Measurements from ENCODE around the gene ATP1A4.

ATP1A4 gene

GRCh38 chr1:160177667-160178066 is 26.3 kb downstream of the ATP1A4 start:
- DNase-seq (ENCODE audit: low spot score) = no peak

- no peak for DNase-seq (ENCODE audit: low spot score)
Measured at GRCh38 chr1:160178731-160179130, 27.3 kb downstream of the ATP1A4 start.

- no peak for DNase-seq (ENCODE audit: low spot score)
Measured at GRCh38 chr1:160179336-160179735, 27.9 kb downstream of the ATP1A4 start.

DNA sequence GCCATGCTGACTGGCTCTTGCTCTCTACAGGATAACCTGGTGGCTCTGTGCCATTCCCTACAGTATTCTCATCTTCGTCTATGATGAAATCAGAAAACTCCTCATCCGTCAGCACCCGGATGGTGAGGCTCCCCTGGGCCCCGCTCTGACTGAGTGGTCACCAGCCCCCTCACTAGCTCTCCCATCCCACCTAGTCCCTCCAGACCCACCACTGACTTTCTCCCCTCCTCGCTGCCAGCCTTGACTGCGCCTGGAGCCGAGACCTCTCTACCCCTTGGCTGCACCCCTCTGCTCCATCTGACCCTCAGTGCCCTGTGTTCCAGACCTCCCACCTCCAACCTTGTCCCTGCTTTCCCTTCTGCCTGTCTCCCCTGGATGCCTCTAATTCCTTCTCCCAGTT is 34.8 kb downstream of the ATP1A4 start:
- no peak for DNase-seq (ENCODE audit: low spot score)

- no peak for DNase-seq (ENCODE audit: low spot score)
Measured at GRCh38 chr1:160186729-160187128, 35.3 kb downstream of the ATP1A4 start.

- no peak for DNase-seq (ENCODE audit: low spot score)
Measured at GRCh38 chr1:160187407-160187806, 36.0 kb downstream of the ATP1A4 start.

DNA sequence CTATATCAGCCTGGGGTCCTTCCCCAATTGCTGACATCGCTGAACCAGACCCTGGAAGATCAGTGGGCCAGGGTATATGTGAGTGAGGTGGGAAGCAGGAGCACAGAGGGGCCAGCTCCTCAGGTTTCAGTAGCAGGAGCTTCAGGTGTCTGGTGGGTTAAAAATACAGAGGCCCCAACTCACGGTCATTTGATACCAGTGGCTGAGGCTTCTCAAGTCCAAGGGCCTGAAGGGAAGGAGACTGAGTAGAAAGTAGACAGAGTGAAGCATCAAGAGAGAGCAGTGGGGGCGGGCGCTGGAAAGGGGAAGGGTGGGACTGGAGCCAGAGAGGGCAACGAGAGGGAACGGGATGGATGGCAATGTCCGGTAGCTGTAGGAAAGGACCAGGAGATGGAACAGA is 36.9 kb downstream of the ATP1A4 start:
- DNase-seq (ENCODE audit: low spot score) = no peak

DNA sequence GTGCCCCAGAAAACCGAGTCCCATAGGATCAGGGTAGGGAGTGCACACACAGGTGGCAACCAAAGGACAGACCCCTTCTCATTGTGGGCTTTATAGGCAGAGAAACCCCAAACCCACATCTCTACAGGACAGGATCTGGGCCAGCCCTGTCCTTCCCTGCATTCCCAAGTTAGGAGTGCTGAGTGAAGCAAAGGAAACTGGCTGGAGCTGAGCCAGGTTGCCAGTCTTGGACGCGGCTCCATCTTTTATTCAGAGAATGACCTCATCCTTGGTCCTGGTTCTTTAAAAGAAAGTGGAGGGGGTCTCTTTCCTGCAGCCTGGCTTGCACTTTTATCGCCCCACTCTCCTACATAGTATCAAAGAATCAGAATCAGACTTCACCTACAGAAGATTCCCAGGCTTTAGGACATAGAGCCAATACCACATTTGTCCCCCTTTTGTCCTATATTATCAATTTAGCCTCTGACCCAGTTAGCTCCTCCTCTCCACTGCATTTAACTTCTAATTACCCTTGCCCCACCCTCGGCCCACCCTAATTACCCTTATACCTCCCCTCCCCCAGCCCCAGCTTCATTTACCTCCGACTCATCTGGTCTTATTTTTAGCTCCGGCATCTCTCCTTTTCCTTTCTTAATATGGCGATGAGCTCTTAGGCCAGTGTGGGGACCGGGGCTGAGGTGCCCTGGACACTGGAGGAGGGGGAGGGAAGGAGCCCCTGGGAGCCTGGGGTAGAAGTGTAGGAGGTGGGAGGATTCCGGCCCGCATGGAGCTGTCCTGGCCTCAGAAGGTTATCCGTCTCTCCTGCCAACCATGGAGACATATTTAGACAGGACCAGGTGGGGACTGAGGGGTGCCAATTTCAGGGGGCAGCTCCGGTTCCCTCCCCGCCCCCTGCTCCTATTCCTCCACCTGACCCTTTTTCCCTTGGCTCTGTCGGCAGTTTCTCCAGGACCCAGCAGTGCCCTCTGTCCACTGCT is 38.5 kb downstream of the ATP1A4 start, which contains the start of gene CASQ1:
TSS of gene CASQ1 (plus strand) at position 927 of the 977 bp plus-strand sequence. CDS start 177 bp downstream, outside the sequence.
- DNase-seq (ENCODE audit: low spot score) = peak; percentile 57

GRCh38 chr1:160191756-160192155 is 40.4 kb downstream of the ATP1A4 start:
- DNase-seq (ENCODE audit: low spot score) = no peak

- no peak for DNase-seq (ENCODE audit: low spot score)
Measured at GRCh38 chr1:160192234-160192633, 40.8 kb downstream of the ATP1A4 start.

DNA sequence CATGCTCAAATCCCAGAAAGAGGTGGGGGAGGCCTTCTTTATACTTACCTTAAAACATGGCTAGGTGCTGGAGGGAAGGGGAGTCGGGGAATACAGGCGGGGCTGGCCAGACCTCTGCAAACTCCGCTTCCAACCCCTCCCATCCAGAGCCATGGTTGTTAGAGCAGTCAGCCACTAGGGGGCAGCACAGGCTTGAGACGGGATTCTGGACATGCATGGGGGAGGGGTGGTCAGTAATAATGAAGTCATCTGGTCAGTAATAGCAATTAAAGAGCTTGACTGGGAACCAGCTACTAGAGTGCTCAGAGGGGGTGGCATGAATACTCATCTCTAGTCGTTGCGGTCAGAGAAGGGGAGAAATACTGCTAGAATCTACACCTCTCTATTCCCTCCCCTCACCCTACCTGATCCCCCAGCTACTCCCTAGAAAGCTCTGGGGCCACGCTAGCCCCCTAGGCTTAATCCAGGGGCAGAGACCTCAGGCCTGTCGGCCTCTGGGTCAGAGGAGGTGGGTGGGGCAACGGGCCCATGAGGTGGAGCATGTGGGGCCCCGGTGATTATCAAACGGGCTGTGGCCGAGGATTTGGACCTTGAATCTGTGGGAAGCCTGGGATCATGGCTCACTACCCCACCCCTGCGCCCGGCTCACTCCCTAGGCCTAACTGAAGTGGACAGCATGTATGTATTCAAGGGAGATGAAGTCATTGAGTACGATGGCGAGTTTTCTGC is 41.9 kb downstream of the ATP1A4 start:
- DNase-seq (ENCODE audit: low spot score) = peak; percentile 86

- DNase-seq (ENCODE audit: low spot score) = no peak
Measured at GRCh38 chr1:160193832-160194736, 42.7 kb downstream of the ATP1A4 start.

- no peak for DNase-seq (ENCODE audit: low spot score)
Measured at GRCh38 chr1:160194737-160195059, 43.3 kb downstream of the ATP1A4 start.

DNA sequence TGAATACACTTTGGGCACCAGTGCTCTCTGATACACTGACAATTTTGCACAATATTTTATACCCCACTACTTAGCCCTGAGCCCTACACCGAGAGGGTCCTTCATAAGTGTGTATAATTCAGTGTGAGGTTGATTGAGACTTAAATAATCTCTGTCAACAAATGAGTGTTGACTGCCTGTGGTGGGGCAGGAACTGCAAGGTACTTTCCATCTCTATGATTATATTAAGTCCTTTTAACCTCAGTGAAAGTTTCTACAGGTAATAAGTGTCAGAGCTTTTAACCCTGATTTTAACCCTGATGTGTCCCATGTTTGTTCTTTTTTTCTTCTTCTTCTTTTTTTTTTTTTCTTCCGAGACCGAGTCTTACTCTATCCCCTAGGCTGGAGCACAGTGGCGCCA is 44.7 kb downstream of the ATP1A4 start:
- DNase-seq (ENCODE audit: low spot score) = no peak

GRCh38 chr1:160197231-160197630 is 45.8 kb downstream of the ATP1A4 start:
- DNase-seq (ENCODE audit: low spot score) = no peak

- DNase-seq (ENCODE audit: low spot score) = no peak
Measured at GRCh38 chr1:160200786-160201185, 49.4 kb downstream of the ATP1A4 start.

GRCh38 chr1:160204526-160205241 is 53.3 kb downstream of the ATP1A4 start:
- DNase-seq (ENCODE audit: low spot score) = no peak

DNA sequence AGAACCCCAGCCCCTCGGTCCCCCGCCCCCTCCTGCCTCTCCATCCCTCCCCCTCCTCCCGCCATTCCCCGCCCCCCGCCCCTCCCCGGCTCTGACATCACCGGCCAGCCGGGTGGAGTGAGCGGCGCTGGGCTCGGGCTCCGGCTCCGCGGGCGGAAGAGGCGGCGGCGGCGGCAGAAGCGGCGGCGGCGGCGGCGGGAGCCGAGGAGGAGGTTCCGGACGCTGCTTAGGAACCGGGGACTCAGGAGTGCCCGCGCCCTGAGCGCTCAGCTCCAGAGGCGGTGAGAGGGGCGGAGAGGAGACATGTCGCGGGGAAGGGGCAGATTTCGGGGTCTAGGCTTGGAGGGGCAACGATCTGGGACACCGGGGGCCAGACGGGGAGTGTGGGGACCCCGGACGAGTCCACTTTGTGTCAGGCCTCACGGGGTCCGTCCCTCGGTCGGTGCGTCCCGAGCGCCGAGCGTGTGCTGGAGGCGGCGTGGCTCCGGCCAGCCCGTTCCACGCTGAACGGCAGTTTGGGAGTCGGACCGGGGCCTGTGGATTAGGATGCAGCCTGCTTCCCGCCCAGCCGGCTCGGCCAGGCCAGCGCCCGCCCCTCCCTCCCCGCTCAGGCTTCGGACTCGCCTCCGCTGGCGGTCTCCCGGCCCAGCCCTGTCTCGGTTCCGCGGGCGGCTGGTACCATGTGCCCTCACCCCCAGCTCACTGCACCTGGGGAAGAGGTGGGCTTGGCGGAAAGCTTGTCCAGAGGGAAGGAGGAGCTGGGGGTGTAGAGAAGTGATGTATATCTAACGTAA is 54.0 kb downstream of the ATP1A4 start, which contains the start of gene PEA15:
TSS of gene PEA15 (plus strand) at position 143 of the 794 bp plus-strand sequence. CDS start 6,161 bp downstream, outside the sequence.
- DNase-seq (ENCODE audit: low spot score) = peak; percentile 94

GRCh38 chr1:160206036-160206389 is 54.6 kb downstream of the ATP1A4 start:
- peak; percentile 73 for DNase-seq (ENCODE audit: low spot score)

DNA sequence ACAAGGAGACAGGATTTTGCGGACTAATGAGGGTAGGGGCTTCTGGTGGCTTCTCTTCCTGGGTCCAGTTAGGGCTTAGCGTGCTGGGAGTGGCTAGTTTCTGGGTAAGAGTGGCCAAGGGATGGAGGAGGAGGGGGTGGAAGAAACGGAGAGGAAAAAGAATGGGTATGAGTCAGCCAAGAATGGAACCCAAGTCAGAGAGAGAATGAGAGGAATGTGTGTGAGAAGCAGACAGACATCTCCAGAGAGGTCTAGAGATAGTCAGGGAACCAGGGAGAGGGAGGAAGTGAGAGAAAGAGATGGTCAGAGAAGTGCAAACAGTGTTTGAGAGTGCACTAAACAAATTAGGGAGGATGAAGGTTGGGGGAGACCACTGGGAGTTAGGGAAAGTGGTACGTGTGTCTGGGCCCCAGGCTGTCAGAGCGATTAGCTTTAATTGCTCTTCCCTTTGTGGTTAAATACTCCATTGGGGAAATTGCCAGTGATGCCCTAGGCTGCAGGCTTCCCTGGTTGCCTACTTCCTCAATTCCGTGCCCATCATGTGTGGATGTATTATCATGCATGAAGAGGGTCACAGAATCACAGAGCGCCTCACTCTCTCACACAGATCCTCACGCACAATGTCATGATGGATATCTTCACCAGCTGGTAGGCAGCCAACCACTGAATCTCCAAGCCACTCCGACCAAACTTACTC is 55.2 kb downstream of the ATP1A4 start:
- peak; percentile 91 for DNase-seq (ENCODE audit: low spot score)

Measured in AG20443 (cell line).